Mucosa of descending colon (tissue), 3 donors: Measurements from ENCODE around the gene HJURP. TPM values are rescaled to one million over a fixed set of nuclear protein-coding genes. Genes with fewer than 3 reads are reported as not detected.

Source experiments
- ATAC-seq: fragments of 200-7000 bp; cut with Tn5 transposase; one replicate; pipeline ENCODE4 v1.9.1; 2020; ENCODE audit warnings: mild to moderate bottlenecking, moderate library complexity
- DNase-seq, 3 donors: peaks; one replicate each; pipeline ENCODE4 v3.0.0-alpha.2; 2020
- H3K36me3 ChIP-seq: fragments of 200-600 bp; one replicate; pipeline ENCODE4 v1.8.0; 2021; ENCODE audit warnings: low read depth, mild to moderate bottlenecking
- H3K4me1 ChIP-seq: fragments of 200-600 bp; one replicate; pipeline ENCODE4 v1.8.0; 2021; ENCODE audit warnings: low read depth, mild to moderate bottlenecking
- H3K4me3 ChIP-seq: fragments of 200-600 bp; one replicate; pipeline ENCODE4 v1.8.0; 2021; ENCODE audit warnings: mild to moderate bottlenecking
- H3K9me3 ChIP-seq: fragments of 200-600 bp; one replicate; pipeline ENCODE4 v1.8.0; 2021; ENCODE audit warnings: mild to moderate bottlenecking
- CTCF ChIP-seq: fragments of 200-600 bp; IDR thresholded peaks from one replicate; pipeline ENCODE4 v1.8.0; 2022; ENCODE audit warnings: antibody characterized with exemption, mild to moderate bottlenecking
- intact Hi-C, 2 donors: fragments of 100-400 bp; cut with DNase I in 1 of 2; cut with micrococcal nuclease in 1 of 2; formaldehyde crosslinking; loops; one replicate each; pipeline versions ENCODE4 v1.11.0 to v1.11.1; 2022; cut with DNase I, micrococcal nuclease
- total RNA-seq, 3 donors: library from RNA; stranded (reverse); fragmentation: NEBNext Ultra II Directional in 2 of 3; extraction: Animal tissue kit (Norgen Biotek cat#: 25700) in 2 of 3; gene quantifications; one replicate each; pipeline versions ENCODE4 v1.2.1 to v1.2.4, GENCODE V29; 2021 to 2023
- donor health status: DM: no; HTN: no; CAD: no; lungs with moderate emphysema.
- donor health status: DM: no; HTN: no; CAD: no.
- donor health status: DM: no; HTN: yes; CAD: no.

HJURP gene
- total RNA-seq, 3 donors from 2014 or later, result 1.7 to 9.8 (median 3.6) TPM

GRCh38 chr2:233817361-233817911, 36.9 kb downstream of the HJURP start:
- Histone ChIP-seq H3K4me1 (no peaks in the 10 kb centered on the region), H3K36me3 (no peaks in the 10 kb centered on the region), H3K4me3 (no peak overlapping the region), H3K9me3 (no peaks in the 10 kb centered on the region)
- no peak for DNase-seq
- no peak for TF ChIP-seq CTCF
- peak; percentile 14 for ATAC-seq
- intact Hi-C loops, result no loop called here

DNA sequence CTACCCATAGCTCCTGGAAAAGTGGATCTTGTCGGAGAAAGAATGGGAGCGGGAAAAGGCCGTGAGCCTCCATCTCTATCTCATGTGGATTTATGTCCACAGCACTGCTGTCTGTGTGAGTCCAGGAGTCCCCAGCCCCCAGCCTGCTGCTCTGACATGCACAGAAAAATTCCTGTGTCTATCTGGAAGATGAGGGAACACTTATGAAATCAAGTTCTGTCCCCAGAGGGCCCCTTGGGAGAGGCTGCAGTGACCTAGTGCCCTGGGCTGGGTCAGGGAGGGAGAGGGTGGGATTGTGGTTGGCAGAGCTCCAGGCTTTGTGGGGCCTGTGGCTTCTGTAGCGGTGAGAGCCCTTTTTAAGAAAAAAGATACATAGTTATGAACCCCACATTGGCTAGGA, 37.6 kb downstream of the HJURP start:
- TF ChIP-seq CTCF, result no peak
- peak in 1 of 3 donors; percentile 16 for DNase-seq
- H3K4me1 ChIP-seq, result no peaks in the 10 kb centered on the region
- no peaks in the 10 kb centered on the region for H3K9me3 ChIP-seq
- no peak overlapping the region for H3K4me3 ChIP-seq
- no peak for ATAC-seq
- no peaks in the 10 kb centered on the region for H3K36me3 ChIP-seq
- intact Hi-C loops, result no loop called here

- DNase-seq (peak in 1 of 3 donors; percentile 7), ATAC-seq (no peak)
- no peak for TF ChIP-seq CTCF
- intact Hi-C loops, result no loop called here
- no peaks in the 10 kb centered on the region for H3K9me3 ChIP-seq
- no peak overlapping the region for H3K4me3 ChIP-seq
- H3K36me3 ChIP-seq, result no peaks in the 10 kb centered on the region
- no peaks in the 10 kb centered on the region for H3K4me1 ChIP-seq
Measured at GRCh38 chr2:233816334-233816733, 38.0 kb downstream of the HJURP start.

DNA sequence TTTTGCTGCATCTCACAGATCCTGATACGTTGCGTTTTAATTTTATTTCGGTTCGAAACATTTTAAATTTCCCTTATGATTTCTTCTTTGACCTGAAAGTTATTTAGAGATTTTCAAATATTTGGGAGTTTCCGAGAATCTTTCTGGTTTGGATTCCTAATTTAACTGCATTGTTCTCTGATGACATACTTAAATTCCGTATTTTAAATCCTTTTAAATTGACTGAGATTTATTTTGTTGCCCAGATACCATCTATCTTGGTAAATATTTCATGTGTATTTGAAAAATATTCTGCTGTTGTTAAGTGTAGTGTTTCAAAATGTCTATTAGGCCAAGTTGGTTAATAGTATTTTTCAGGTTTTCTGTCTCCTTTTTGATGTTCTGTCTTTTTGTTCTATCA, 38.5 kb downstream of the HJURP start:
- no peaks in the 10 kb centered on the region for H3K4me1 ChIP-seq
- DNase-seq, result no peak
- no peaks in the 10 kb centered on the region for H3K36me3 ChIP-seq
- H3K9me3 ChIP-seq, result no peaks in the 10 kb centered on the region
- intact Hi-C loops, result no loop called here
- H3K4me3 ChIP-seq, result no peak overlapping the region
- no peak for TF ChIP-seq CTCF
- no peak for ATAC-seq

- Histone ChIP-seq H3K36me3 (no peaks in the 10 kb centered on the region), H3K4me1 (no peaks in the 10 kb centered on the region), H3K4me3 (no peak overlapping the region), H3K9me3 (no peaks in the 10 kb centered on the region)
- ATAC-seq (peak; percentile 19), DNase-seq (peak in 1 of 3 donors; percentile 13)
- TF ChIP-seq CTCF, result no peak
- intact Hi-C loops, result no loop called here
Measured at GRCh38 chr2:233814056-233814835, 40.1 kb downstream of the HJURP start.
